Psoas muscle (tissue), 8 donors: ENCODE data around the gene KATNB1. TPM values are rescaled to one million over a fixed set of nuclear protein-coding genes. Genes with fewer than 3 reads are reported as not detected.
"Not testable (repeated sequence)": the region's sequence is repeated elsewhere in the genome, so short reads cannot be mapped to it uniquely, and the experiment has no call there.

Source experiments
- ATAC-seq, 4 donors: fragments of 200-7000 bp; cut with Tn5 transposase; one replicate each; pipeline ENCODE4 v1.9.1; 2020; ENCODE audit warnings: moderate library complexity in 3 of 4, mild to moderate bottlenecking in 2 of 4
- DNase-seq, 2 donors: peaks; one replicate each; pipeline ENCODE4 v3.0.0-alpha.2; 2020
- H3K27ac ChIP-seq: fragments of 200-600 bp; one replicate; pipeline ENCODE4 v1.8.0; 2022
- H3K27me3 ChIP-seq, 3 donors: fragments of 200-600 bp in 1 of 3; one replicate each; pipeline versions ENCODE4 v1.6.1 to v1.8.0; 2013 to 2022; ENCODE audit warnings: low read length in 2 of 3, mild to moderate bottlenecking in 2 of 3, moderate library complexity in 1 of 3; ENCODE audit not compliant: insufficient read depth in 3 of 3
- H3K36me3 ChIP-seq, 2 donors: fragments of 200-600 bp in 1 of 2; one replicate each; pipeline versions ENCODE4 v1.6.1 to v1.8.0; 2013 to 2022; ENCODE audit warnings: low read depth in 1 of 2, mild to moderate bottlenecking in 1 of 2, moderate library complexity in 1 of 2; ENCODE audit not compliant: insufficient read depth in 1 of 2
- H3K4me1 ChIP-seq: fragments of 200-600 bp; one replicate; pipeline ENCODE4 v1.8.0; 2022
- H3K4me3 ChIP-seq: fragments of 200-600 bp; one replicate; pipeline ENCODE4 v1.8.0; 2022; ENCODE audit warnings: mild to moderate bottlenecking
- H3K9me3 ChIP-seq: fragments of 200-600 bp; one replicate; pipeline ENCODE4 v1.8.0; 2022
- CTCF ChIP-seq: fragments of 200-600 bp; IDR thresholded peaks from one replicate; pipeline ENCODE4 v1.8.0; 2022; ENCODE audit warnings: antibody characterized with exemption
- WGBS, 3 donors: extraction: QIAGEN DNeasy Blood & Tissue Kit; methylation state at CpG; one replicate each; pipeline versions ENCODE4 v1.1.6 to v1.1.7; 2013; 5-methylcytosine and 5-hydroxymethylcytosine counted together
- intact Hi-C, 2 donors: fragments of 100-400 bp; cut with DNase I; formaldehyde crosslinking; loops; one replicate each; pipeline versions ENCODE4 v1.11.0 to v1.14.2; 2022
- polyA plus RNA-seq, 3 donors: library from polyadenylated mRNA; stranded (reverse); fragments of 200-250 nt; gene quantifications; one replicate each; pipeline ENCODE4 v1.2.3, GENCODE V29; 2013
- total RNA-seq, 4 donors: library from RNA; stranded (reverse); fragmentation: NEBNext Ultra II Directional in 2 of 4; extraction: Animal tissue kit (Norgen Biotek cat#: 25700) in 2 of 4; gene quantifications; one replicate each; pipeline versions ENCODE4 v1.2.1 to v1.2.4, GENCODE V29; 2021 to 2023
- donor health status: healthy with polysubstance abuse.
- donor health status: DM: no; HTN: no; CAD: no; lungs with moderate emphysema.
- donor health status: Bipolar disorder and iron deficiency.
- donor health status: healthy.
- donor health status: DM: yes; HTN: yes; CAD: no.
- donor health status: DM: no; HTN: no; CAD: no.
- donor health status: DM: no; HTN: no; CAD: no.
- donor health status: DM: yes; HTN: yes; CAD: no.

Gene KATNB1
- total and polyA plus RNA-seq, 7 donors, result 6.3 to 15.6 (median 9.2) TPM

GRCh38 chr16:57742543-57742942 lies 7.0 kb downstream of the KATNB1 start:
- Histone ChIP-seq H3K9me3 (no peaks in the 10 kb centered on the region), H3K27ac (no peak overlapping the region), H3K36me3 (peaks cover 0 to 13% of the 10 kb centered on the region in 2 donors), H3K4me3 (no peak overlapping the region), H3K4me1 (no peaks in the 10 kb centered on the region), H3K27me3 (no peaks in the 10 kb centered on the region)
- 79 to 82% (median 81%) methylated on average over 4 of the region's 4 CpGs for WGBS, 3 donors
- DNase-seq, result no peak
- ATAC-seq, result no peak
- TF ChIP-seq CTCF, result no peak
- intact Hi-C loops, result no loop called here

GRCh38 chr16:57743458-57743857 lies 7.9 kb downstream of the KATNB1 start:
- intact Hi-C loops, result no loop called here
- no peak for TF ChIP-seq CTCF

GRCh38 chr16:57743886-57744641 lies 8.5 kb downstream of the KATNB1 start:
- Histone ChIP-seq H3K36me3 (peaks cover 0 to 13% of the 10 kb centered on the region in 2 donors), H3K4me3 (no peak overlapping the region), H3K27me3 (no peaks in the 10 kb centered on the region), H3K27ac (no peak overlapping the region), H3K4me1 (no peaks in the 10 kb centered on the region), H3K9me3 (no peaks in the 10 kb centered on the region)
- no peak for TF ChIP-seq CTCF
- WGBS, 3 donors, result 87 to 91% (median 90%) methylated on average over 23 of the region's 23 CpGs
- ATAC-seq (no peak), DNase-seq (no peak)
- intact Hi-C loops, result no loop called here

More at GRCh38 chr16:57743458-57743857, 7.9 kb downstream of the KATNB1 start:
- H3K4me1 ChIP-seq, result no peaks in the 10 kb centered on the region
- H3K9me3 ChIP-seq, result no peaks in the 10 kb centered on the region
- WGBS, 3 donors, result 50 to 71% (median 58%) methylated on average over 10 of the region's 10 CpGs
- no peaks in the 10 kb centered on the region for H3K27me3 ChIP-seq
- peaks cover 0 to 13% of the 10 kb centered on the region in 2 donors for H3K36me3 ChIP-seq
- ATAC-seq (no peak), DNase-seq (no peak)
- H3K4me3 ChIP-seq, result no peak overlapping the region
- no peak overlapping the region for H3K27ac ChIP-seq

DNA sequence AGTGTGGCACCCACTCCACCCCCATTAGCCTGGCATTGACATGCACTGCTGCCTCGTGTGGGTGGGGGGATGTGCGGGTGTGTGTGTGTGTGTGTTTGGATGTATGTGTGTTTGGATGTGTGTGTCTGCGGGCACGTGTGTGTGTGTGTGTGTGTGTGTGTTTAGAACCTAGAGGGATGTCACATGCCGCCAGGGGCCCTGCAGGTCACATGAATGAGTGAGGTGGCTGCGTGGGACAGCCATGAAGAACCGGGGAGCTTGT lies 9.0 kb downstream of the KATNB1 start:
- H3K27ac ChIP-seq, result no peak overlapping the region
- no peak for TF ChIP-seq CTCF
- intact Hi-C loops, result no loop called here
- ATAC-seq, result no peak
- 92 to 94% (median 92%) methylated on average over 7 of the region's 7 CpGs for WGBS, 3 donors
- H3K27me3 ChIP-seq, result no peaks in the 10 kb centered on the region
- no peaks in the 10 kb centered on the region for H3K9me3 ChIP-seq
- H3K4me1 ChIP-seq, result no peaks in the 10 kb centered on the region
- no peak overlapping the region for H3K4me3 ChIP-seq
- no peak for DNase-seq
- H3K36me3 ChIP-seq, result peaks cover 0 to 13% of the 10 kb centered on the region in 2 donors

- Histone ChIP-seq H3K4me3 (no peak overlapping the region), H3K27ac (no peak overlapping the region), H3K27me3 (no peaks in the 10 kb centered on the region), H3K36me3 (peaks cover 0 to 17% of the 10 kb centered on the region in 2 donors), H3K9me3 (no peaks in the 10 kb centered on the region), H3K4me1 (no peaks in the 10 kb centered on the region)
- no peak for TF ChIP-seq CTCF
- intact Hi-C loops, result no loop called here
- ATAC-seq, result no peak
- DNase-seq, result no peak
- WGBS, 3 donors, result 88 to 97% (median 89%) methylated on average over 3 of the region's 3 CpGs
Observed at GRCh38 chr16:57745768-57746167, 10.2 kb downstream of the KATNB1 start.

DNA sequence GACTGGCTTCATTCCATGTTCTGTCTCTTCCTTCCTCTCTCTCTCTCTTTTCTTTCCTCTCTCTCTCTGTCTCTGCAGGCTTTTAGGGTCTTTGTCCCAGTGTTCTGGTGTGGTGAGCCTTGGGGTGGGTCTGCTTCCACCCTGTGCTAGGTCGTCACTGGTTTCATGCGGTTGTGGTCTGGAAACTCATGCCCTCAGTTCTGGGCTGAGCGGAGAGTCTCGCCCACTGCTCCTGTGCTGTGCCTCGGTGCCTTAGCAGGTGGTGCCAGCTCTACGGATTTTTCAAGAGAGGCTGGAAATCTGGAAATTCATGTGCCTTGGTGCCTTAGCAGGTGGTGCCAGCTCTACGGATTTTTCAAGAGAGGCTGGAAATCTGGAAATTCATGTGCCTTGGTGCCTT lies 10.7 kb downstream of the KATNB1 start:
- H3K4me1 ChIP-seq, H3K27ac ChIP-seq, H3K4me3 ChIP-seq, DNase-seq, H3K27me3 ChIP-seq, intact Hi-C loops, H3K9me3 ChIP-seq, ATAC-seq: not testable (repeated sequence)
- peaks cover 0 to 21% of the 10 kb centered on the region in 2 donors for H3K36me3 ChIP-seq
- WGBS, 3 donors, result 86 to 89% (median 87%) methylated on average over 7 of the region's 7 CpGs
